Activated T-helper 9 cell treated with anti-CD3 and anti-CD28 coated beads, Interleukin-2, amount 50 U/mL, for 16 hours (primary cell): Measurements from ENCODE around the gene MT1A.

Experiments used
- DNase-seq: peaks from one replicate; pipeline ENCODE4 v3.0.0-alpha.2; 2020; ENCODE audit warnings: low read depth

Gene MT1A

GRCh38 chr16:56681939-56682702, 43.7 kb downstream of the MT1A start, which contains the start of gene MT1X:
MT1X (plus strand) TSS chr16:56682470; CDS start chr16:56682541, 71 bp downstream.
- DNase-seq = peak; percentile 79

- DNase-seq = no peak
Observed at GRCh38 chr16:56682703-56683397, 44.4 kb downstream of the MT1A start.

- no peak for DNase-seq
Observed at GRCh38 chr16:56683424-56684172, 45.1 kb downstream of the MT1A start.

GRCh38 chr16:56684256-56684925, 45.9 kb downstream of the MT1A start:
- no peak for DNase-seq

GRCh38 chr16:56684926-56685590, 46.6 kb downstream of the MT1A start:
- DNase-seq = no peak

- no peak for DNase-seq
Observed at GRCh38 chr16:56686758-56687157, 48.3 kb downstream of the MT1A start.

GRCh38 chr16:56688762-56689161, 50.3 kb downstream of the MT1A start:
- DNase-seq = no peak

- no peak for DNase-seq
Observed at GRCh38 chr16:56689171-56689570, 50.7 kb downstream of the MT1A start.
